H1 (cell line): ENCODE data around the gene ATG4C. TPM values are rescaled to one million over a fixed set of nuclear protein-coding genes. Genes with fewer than 3 reads are reported as not detected.
A peak's percentile ranks its signal among the peaks of the same experiment; 100 is the strongest.

Experiments used
- BACH1 ChIP-seq: IDR thresholded peaks from 2 replicates; pipeline ENCODE4 v1.6.1; 2012; ENCODE audit warnings: low read length, improper control_type of control experiment
- CBX8 ChIP-seq: fragments of 300-800, 300-1000 bp; sonication (generic); IDR thresholded peaks from 2 replicates; pipeline ENCODE4 v1.7.1; 2016; ENCODE audit warnings: low read depth, low read length, borderline replicate concordance
- EP300 ChIP-seq, 2 experiments: IDR thresholded peaks; 1 replicate in 1 of 2; 2 replicates in 1 of 2; pipeline ENCODE4 v1.6.1; 2011 to 2012; ENCODE audit warnings: low read depth in 2 of 2, low read length in 2 of 2, mild to moderate bottlenecking in 2 of 2, borderline replicate concordance in 1 of 2, inconsistent platforms in 1 of 2, moderate library complexity in 1 of 2
- HDAC2 ChIP-seq, 2 experiments: fragments of 300-600 bp in 1 of 2; sonication (generic) in 1 of 2; IDR thresholded peaks; 2 replicates each; pipeline ENCODE4 v1.6.1; 2011 to 2012; ENCODE audit warnings: low read depth in 2 of 2, low read length in 2 of 2, mild to moderate bottlenecking in 2 of 2, moderate library complexity in 2 of 2, borderline replicate concordance in 1 of 2, inconsistent platforms in 1 of 2
- MAFK ChIP-seq: IDR thresholded peaks from 2 replicates; pipeline ENCODE4 v1.6.1; 2012; ENCODE audit warnings: low read depth, mild to moderate bottlenecking, improper control_type of control experiment, low read length
- NRF1 ChIP-seq: IDR thresholded peaks from 2 replicates; pipeline ENCODE4 v1.6.1; 2011; ENCODE audit warnings: mild to moderate bottlenecking, low read depth, low read length, improper control_type of control experiment
- RFX5 ChIP-seq: IDR thresholded peaks from 2 replicates; pipeline ENCODE4 v1.6.1; 2011; ENCODE audit warnings: low read depth, low read length, improper control_type of control experiment, borderline replicate concordance
- SAP30 ChIP-seq: fragments of 300-600 bp; sonication (generic); IDR thresholded peaks from 2 replicates; pipeline ENCODE4 v1.7.1; 2012; ENCODE audit warnings: low read length, moderate library complexity, mild to moderate bottlenecking, inconsistent platforms; ENCODE audit not compliant: insufficient read depth, insufficient replicate concordance
- polyA plus RNA-seq, 7 experiments: library from polyadenylated mRNA; depleted of rRNA in 3 of 7; stranded (reverse) in 5 of 7; unstranded in 2 of 7; fragments of >200 nt in 5 of 7; fragments of 200-250 nt in 2 of 7; gene quantifications; 1 replicate in 5 of 7; 2 replicates in 1 of 7; 4 replicates in 1 of 7; pipeline versions ENCODE4 v1.2.1 to v1.2.3, GENCODE V29; 2011 to 2013; ENCODE audit warnings: missing spikeins in 2 of 7, mixed read lengths in 2 of 7
- total RNA-seq: library from RNA; stranded (reverse); fragmentation: NEBNext Ultra II Directional; extraction: Animal tissue kit (Norgen Biotek cat#: 25700); gene quantifications from 2 replicates; pipeline ENCODE4 v1.2.1, GENCODE V29; 2021

The ATG4C gene
- total and polyA plus RNA-seq, 2 of the 8 experiments (the other 6 are each of a cell fraction or from before 2014, with no cell fraction given) = 5.1 to 22.2 TPM

DNA sequence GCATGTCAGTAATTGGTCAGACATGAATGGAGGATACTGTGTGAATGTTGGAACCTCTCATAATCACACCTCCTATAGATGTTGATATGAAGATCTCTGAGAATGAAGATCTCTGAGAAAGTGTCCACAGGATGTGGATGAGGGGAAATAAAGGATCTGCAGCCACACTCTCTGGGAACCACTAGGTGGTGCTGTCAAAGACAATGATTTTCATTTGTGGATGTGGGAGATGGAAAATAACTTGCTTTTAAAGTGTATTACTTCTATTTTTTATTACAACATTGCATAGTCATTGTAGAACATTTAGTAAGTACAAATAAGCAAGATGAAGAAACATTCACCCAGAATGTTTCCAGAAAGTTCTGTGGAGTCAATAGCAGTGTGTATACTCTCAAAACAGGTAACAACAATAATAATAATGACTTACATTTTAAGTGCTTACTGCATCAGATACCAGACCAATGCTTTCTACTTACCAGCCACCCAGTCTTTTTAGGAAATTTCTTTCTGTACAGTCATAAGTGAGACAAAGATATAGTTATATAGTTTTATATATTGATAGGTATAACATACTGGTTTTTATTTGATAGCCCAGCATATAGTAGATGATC, 128.2 kb downstream of the ATG4C start (continued):
- TF ChIP-seq EP300 (IDR thresholded peaks at IDR 0.05; ENCODE audit: borderline replicate concordance in 1 of 2, low read depth in 2 of 2, low read length in 2 of 2) (no peak), NRF1 (no peak), CBX8 (no peak), HDAC2 (IDR thresholded peaks at IDR 0.05; ENCODE audit: borderline replicate concordance in 1 of 2, low read depth in 2 of 2, low read length in 2 of 2) (0 out of 4 replicates have a peak, but pooled peaks of 1 of the 2 experiments have one; percentile 48), BACH1 (no peak), RFX5 (no peak; the same call in 1 of the 2 replicates), MAFK (no peak), SAP30 (no peak)
- TF ChIP-seq, all 59 proteins: peak for 3

Other genes with a start within 250 kb of the ATG4C start
- gene ANGPTL3, start 186.6 kb upstream of the ATG4C start, total RNA-seq = not detected in 2 replicates
- gene ANGPTL3, start 186.6 kb upstream of the ATG4C start, polyA plus RNA-seq (2011; rRNA removed) = not detected in 2 replicates
- 28.7 and 33.7 TPM in 2 replicates for gene DOCK7, start 95.7 kb upstream of the ATG4C start, total RNA-seq
- gene DOCK7, start 95.7 kb upstream of the ATG4C start, polyA plus RNA-seq (2011; rRNA removed) = 7.9 and 10.2 TPM in 2 replicates